Lung microvascular endothelial cell (primary cell): Measurements from ENCODE around the gene ABI3BP. TPM values are rescaled to one million over a fixed set of nuclear protein-coding genes. Genes with fewer than 3 reads are reported as not detected.

Experiments used
- DNase-seq, 2 donors: peaks; one replicate each; pipeline versions ENCODE4 v3.0.0 to v3.0.0-alpha.2; 2010; ENCODE audit warnings: low read depth in 2 of 2
- total RNA-seq: library from RNA; depleted of rRNA; stranded (reverse); fragments of >200 nt; gene quantifications from 2 replicates; pipeline ENCODE4 v1.2.1, GENCODE V29; 2014

The ABI3BP gene
- total RNA-seq, 1 donor from 2014 or later = 7.7 TPM

- DNase-seq = no peak
Observed at GRCh38 chr3:100779480-100779879, 213.7 kb downstream of the ABI3BP start.

GRCh38 chr3:100777271-100777670 lies 215.9 kb downstream of the ABI3BP start:
- no peak for DNase-seq

DNA sequence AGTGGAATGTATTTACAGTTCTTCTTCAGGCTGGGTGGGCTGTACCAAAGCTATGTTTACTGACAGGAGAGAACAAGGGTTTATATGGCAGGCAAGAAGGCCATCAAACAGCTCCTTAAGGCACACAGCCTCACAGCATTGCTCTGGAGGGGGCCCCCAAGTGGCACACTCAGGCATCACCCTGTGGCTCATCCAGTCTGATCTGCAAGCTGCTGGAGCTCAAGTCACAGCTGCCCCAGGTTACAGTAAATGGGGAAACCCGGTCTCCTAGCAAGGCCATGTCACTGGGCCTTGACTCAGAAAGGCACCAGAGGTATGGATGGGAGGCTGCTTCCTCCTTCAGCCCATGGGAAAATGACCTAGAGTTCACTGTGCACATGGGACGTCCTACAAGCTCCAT lies 216.5 kb downstream of the ABI3BP start:
- peak in 1 of 2 donors; percentile 10 for DNase-seq

GRCh38 chr3:100776097-100776729 lies 217.0 kb downstream of the ABI3BP start:
- no peak for DNase-seq

GRCh38 chr3:100775669-100776068 lies 217.6 kb downstream of the ABI3BP start:
- DNase-seq = peak in 1 of 2 donors; percentile 15

- no peak for DNase-seq
Observed at GRCh38 chr3:100775226-100775625, 218.0 kb downstream of the ABI3BP start.

- no peak for DNase-seq
Observed at GRCh38 chr3:100769693-100770092, 223.5 kb downstream of the ABI3BP start.

GRCh38 chr3:100766069-100766468 lies 227.2 kb downstream of the ABI3BP start:
- no peak for DNase-seq

DNA sequence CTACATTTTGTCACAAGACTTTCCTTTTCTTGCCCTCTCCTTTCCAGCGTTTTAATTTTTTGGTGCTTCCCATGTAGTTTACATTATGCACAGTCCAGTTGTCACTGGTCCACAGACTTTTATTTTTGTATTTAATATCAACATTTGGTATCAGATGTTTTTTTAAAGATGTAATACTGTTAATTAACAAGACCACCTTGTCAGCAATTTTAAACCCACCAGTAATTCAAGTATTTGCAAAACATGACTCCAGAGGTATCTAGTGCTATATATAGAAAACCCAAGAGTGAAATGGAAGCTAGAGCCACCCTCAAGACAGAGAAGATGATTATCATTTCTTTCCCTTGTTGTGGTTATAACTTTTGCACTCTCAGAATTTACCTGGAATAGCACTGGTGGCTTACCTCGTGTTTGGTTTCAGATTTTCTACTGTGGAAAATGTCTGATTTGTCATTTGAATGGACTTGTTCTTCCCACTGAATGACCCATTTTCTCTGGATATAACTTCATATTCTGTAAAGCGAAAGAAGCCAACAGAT lies 227.7 kb downstream of the ABI3BP start:
- no peak for DNase-seq

DNA sequence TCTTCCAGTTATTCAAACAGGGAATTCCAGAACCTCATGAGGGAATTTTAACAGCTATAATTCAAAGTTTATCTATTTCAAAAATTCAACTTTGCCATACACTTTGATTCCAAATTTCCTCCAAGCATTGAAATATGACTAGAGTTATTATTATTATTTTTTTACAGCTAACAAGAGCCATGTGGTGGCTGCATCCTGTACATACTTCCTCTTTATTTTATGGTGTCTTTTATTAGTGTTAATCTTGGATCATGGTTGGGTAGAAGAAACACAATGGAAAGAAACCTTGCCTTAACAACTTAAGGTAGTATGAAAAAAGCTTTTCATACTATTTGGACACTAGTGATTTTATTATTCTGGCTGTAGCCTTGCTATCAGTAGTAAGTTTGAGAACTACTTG lies 231.3 kb downstream of the ABI3BP start:
- peak in 1 of 2 donors; percentile 52 for DNase-seq

- peak in 1 of 2 donors; percentile 13 for DNase-seq
Observed at GRCh38 chr3:100761211-100761942, 231.8 kb downstream of the ABI3BP start.

DNA sequence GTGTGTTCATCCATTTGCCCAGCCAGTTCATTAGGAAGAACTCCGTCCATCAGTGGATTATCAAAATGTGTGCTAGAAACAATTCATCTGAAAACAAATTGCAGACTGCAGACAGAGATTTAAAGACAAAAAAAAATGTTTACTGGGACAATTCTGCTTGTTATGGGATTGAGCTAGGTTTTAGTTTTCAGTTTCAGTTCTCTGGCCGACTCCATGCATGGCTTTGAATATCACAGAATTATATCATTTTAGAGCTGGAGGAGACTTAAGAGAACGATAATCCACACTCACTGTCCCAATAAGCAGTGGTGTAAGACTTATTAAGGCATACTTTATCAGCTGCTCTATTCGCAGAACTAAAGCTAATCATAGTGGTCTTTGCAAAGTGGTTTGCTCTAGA lies 232.8 kb downstream of the ABI3BP start:
- peak in 1 of 2 donors; percentile 10 for DNase-seq

- peak in 1 of 2 donors; percentile 15 for DNase-seq
Observed at GRCh38 chr3:100759950-100760349, 233.3 kb downstream of the ABI3BP start.

DNA sequence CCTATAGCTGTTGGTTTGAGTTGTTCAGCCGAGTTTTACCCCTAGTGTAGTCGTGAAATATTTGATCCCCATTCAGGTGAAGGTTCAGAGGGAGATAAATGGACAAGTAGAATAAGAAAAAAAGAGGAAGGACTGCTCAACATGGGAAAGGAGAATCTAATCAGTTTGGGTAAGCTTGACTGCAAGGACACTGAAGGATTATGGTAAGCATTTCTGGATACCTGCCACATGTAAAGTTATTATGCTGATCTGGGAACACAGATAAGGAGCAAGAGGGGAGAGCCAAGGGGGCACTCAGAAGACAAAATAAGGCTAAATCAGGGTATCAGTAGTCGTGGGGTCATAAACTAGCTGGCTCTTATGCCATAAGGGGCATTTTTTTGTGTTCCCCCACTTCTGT lies 234.1 kb downstream of the ABI3BP start:
- DNase-seq = no peak

DNA sequence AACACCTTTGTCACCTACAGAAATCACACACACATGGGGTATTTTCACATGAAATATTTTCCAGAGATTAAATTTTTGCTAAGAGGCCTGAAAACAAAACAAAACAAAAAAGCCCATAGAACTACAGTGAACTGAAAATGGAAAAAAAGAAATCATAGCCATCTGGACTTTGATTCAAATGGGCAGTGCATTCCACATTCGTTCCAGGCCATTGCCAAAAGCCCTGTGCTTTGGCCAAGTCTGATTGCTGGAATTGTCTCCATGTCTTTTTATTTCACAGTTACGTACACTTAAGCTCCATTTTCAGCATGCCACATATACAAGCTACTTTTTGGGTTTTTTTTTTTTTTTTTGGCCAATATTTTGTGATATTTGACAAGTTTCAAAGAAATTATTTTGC lies 236.8 kb downstream of the ABI3BP start:
- peak in 1 of 2 donors; percentile 66 for DNase-seq

GRCh38 chr3:100754563-100755334 lies 238.5 kb downstream of the ABI3BP start:
- peak in 1 of 2 donors; percentile 28 for DNase-seq

- no peak for DNase-seq
Observed at GRCh38 chr3:100753846-100754245, 239.4 kb downstream of the ABI3BP start.

DNA sequence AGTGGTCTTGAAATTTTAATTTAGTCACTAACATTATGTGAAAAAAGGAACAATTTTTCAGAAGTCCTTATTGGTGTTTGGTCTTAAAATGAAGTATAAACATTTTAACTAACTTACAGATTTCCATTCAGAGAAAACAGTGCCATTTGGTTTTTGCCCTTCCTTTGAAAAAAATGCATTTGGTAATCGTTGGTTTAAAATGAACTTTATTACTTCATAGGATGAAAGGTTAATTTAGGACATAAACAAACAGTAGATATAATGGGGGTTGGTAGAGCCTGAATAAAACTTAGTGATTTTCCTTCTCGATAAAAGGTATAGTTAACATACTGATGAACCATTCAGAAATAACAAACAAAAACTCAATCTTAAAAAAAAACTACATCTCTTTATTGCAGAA lies 244.3 kb downstream of the ABI3BP start:
- DNase-seq = no peak

GRCh38 chr3:100748220-100748619 lies 245.0 kb downstream of the ABI3BP start:
- no peak for DNase-seq

- no peak for DNase-seq
Observed at GRCh38 chr3:100746092-100746491, 247.1 kb downstream of the ABI3BP start.

- no peak for DNase-seq
Observed at GRCh38 chr3:100745617-100746016, 247.6 kb downstream of the ABI3BP start.

DNA sequence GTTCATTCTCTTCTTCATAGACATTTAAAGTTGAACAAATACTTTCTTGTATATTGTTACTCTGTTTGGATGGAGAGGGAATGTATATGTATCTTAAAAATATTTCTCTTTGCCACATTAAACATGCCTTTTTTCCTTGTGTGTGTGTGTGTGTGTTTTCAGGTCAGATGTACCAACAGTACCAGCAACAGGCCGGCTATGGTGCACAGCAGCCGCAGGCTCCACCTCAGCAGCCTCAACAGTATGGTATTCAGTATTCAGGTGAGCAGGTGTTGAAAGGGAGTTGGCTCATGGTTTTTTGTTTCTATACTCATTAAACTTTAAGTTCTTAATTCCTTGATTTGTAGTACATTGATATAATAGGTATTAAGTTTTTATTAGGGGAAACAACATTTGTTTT lies 248.6 kb downstream of the ABI3BP start:
- DNase-seq = no peak
